ENCODE results near the gene IL1RAPL1.

- no peak for TF ChIP-seq CTCF (IDR thresholded peaks at IDR 0.05; ENCODE audit: insufficient read depth, low read depth, low read length)
- no peak for TF ChIP-seq EZH2 (IDR thresholded peaks at IDR 0.05; ENCODE audit: insufficient read depth, low read length)
Measured at GRCh38 chrX:28591542-28591941, 4.3 kb downstream of the IL1RAPL1 start.
